ES-I3 (cell line): ENCODE data around the gene PSORS1C1.
"Not testable (repeated sequence)": the region's sequence is repeated elsewhere in the genome, so short reads cannot be mapped to it uniquely, and the experiment has no call there.

Experiments used
- H3K36me3 ChIP-seq: 2 replicates; pipeline ENCODE4 v1.6.1; 2013; ENCODE audit warnings: mild to moderate bottlenecking, low read length, control low read depth, moderate library complexity; ENCODE audit not compliant: insufficient read depth
- H3K4me1 ChIP-seq: 2 replicates; pipeline ENCODE4 v1.6.1; 2013; ENCODE audit warnings: mild to moderate bottlenecking, control low read depth, low read length; ENCODE audit not compliant: insufficient read depth
- H3K9ac ChIP-seq: 2 replicates; pipeline ENCODE4 v1.6.1; 2013; ENCODE audit warnings: low read depth, mild to moderate bottlenecking, low read length, moderate library complexity
- H3K9me3 ChIP-seq: 2 replicates; pipeline ENCODE4 v1.6.1; 2013; ENCODE audit warnings: mild to moderate bottlenecking, low read length, moderate library complexity; ENCODE audit not compliant: control insufficient read depth, insufficient read depth

PSORS1C1 gene

GRCh38 chr6:31114541-31114878, at the start of gene PSORS1C1:
Gene PSORS1C1, plus strand, starts transcription at chr6:31114800. Its CDS starts 14,833 bp downstream, at chr6:31129633.
- no peaks in the 10 kb centered on the region for H3K9me3 ChIP-seq
- H3K9ac ChIP-seq: no peak within 1 kb of the TSS; the same call in 1 of the 2 replicates
- H3K4me1 ChIP-seq: peaks cover 32% of the 10 kb centered on the region
- no peaks in the 10 kb centered on the region for H3K36me3 ChIP-seq

- Histone ChIP-seq H3K9me3 (no peaks in the 10 kb centered on the region; the same call in 1 of the 2 replicates), H3K9ac (no peak overlapping the region), H3K36me3 (no peaks in the 10 kb centered on the region), H3K4me1 (peaks cover 4% of the 10 kb centered on the region; the same call in 1 of the 2 replicates)
Observed at GRCh38 chr6:31065556-31065955, 49.0 kb upstream of the PSORS1C1 start.

- H3K4me1 ChIP-seq, H3K9ac ChIP-seq, H3K9me3 ChIP-seq, H3K36me3 ChIP-seq: not testable (repeated sequence)
Observed at GRCh38 chr6:31067028-31067427, 47.6 kb upstream of the PSORS1C1 start.

- H3K36me3 ChIP-seq, H3K9me3 ChIP-seq, H3K9ac ChIP-seq, H3K4me1 ChIP-seq: not testable (repeated sequence)
Observed at GRCh38 chr6:31067891-31068668, 46.5 kb upstream of the PSORS1C1 start.

- Histone ChIP-seq H3K9ac (no peak overlapping the region), H3K9me3 (no peaks in the 10 kb centered on the region; the same call in 1 of the 2 replicates), H3K36me3 (no peaks in the 10 kb centered on the region), H3K4me1 (peaks cover 9% of the 10 kb centered on the region; the same call in 1 of the 2 replicates)
Observed at GRCh38 chr6:31068669-31069340, 45.8 kb upstream of the PSORS1C1 start.

- Histone ChIP-seq H3K36me3 (no peaks in the 10 kb centered on the region), H3K9me3 (no peaks in the 10 kb centered on the region; the same call in 1 of the 2 replicates), H3K9ac (no peak overlapping the region; the same call in 1 of the 2 replicates), H3K4me1 (peaks cover 9% of the 10 kb centered on the region; the same call in 1 of the 2 replicates)
Observed at GRCh38 chr6:31070711-31071197, 43.8 kb upstream of the PSORS1C1 start.

- Histone ChIP-seq H3K36me3 (no peaks in the 10 kb centered on the region), H3K4me1 (peaks cover 10% of the 10 kb centered on the region; the same call in 1 of the 2 replicates), H3K9ac (no peak overlapping the region), H3K9me3 (no peaks in the 10 kb centered on the region)
Observed at GRCh38 chr6:31074401-31074800, 40.2 kb upstream of the PSORS1C1 start.

- Histone ChIP-seq H3K9me3 (no peaks in the 10 kb centered on the region), H3K4me1 (peaks cover 9% of the 10 kb centered on the region; the same call in 1 of the 2 replicates), H3K9ac (no peak overlapping the region), H3K36me3 (no peaks in the 10 kb centered on the region)
Observed at GRCh38 chr6:31075528-31075927, 39.1 kb upstream of the PSORS1C1 start.

GRCh38 chr6:31076611-31077010, 38.0 kb upstream of the PSORS1C1 start:
- H3K9ac ChIP-seq: no peak overlapping the region
- peaks cover 4% of the 10 kb centered on the region; the same call in 1 of the 2 replicates for H3K4me1 ChIP-seq
- H3K36me3 ChIP-seq: no peaks in the 10 kb centered on the region
- H3K9me3 ChIP-seq: no peaks in the 10 kb centered on the region

- Histone ChIP-seq H3K36me3 (no peaks in the 10 kb centered on the region), H3K9me3 (no peaks in the 10 kb centered on the region), H3K9ac (no peak overlapping the region), H3K4me1 (peaks cover 7% of the 10 kb centered on the region; the same call in 1 of the 2 replicates)
Observed at GRCh38 chr6:31079656-31080261, 34.8 kb upstream of the PSORS1C1 start.

- Histone ChIP-seq H3K36me3 (no peaks in the 10 kb centered on the region), H3K9me3 (no peaks in the 10 kb centered on the region), H3K4me1 (peaks cover 9% of the 10 kb centered on the region), H3K9ac (no peak overlapping the region)
Observed at GRCh38 chr6:31081872-31082271, 32.7 kb upstream of the PSORS1C1 start.

- Histone ChIP-seq H3K9me3 (no peaks in the 10 kb centered on the region), H3K36me3 (no peaks in the 10 kb centered on the region), H3K9ac (no peak overlapping the region), H3K4me1 (peaks cover 14% of the 10 kb centered on the region)
Observed at GRCh38 chr6:31083742-31084354, 30.8 kb upstream of the PSORS1C1 start.

GRCh38 chr6:31086788-31087440, 27.7 kb upstream of the PSORS1C1 start:
- Histone ChIP-seq H3K36me3 (no peaks in the 10 kb centered on the region), H3K4me1 (peaks cover 10% of the 10 kb centered on the region), H3K9ac (no peak overlapping the region), H3K9me3 (no peaks in the 10 kb centered on the region)
